Right ventricle myocardium inferior (tissue), 1 donor: ENCODE measurements around the gene NOP14. TPM values are rescaled to one million over a fixed set of nuclear protein-coding genes. Genes with fewer than 3 reads are reported as not detected.
"Not testable (repeated sequence)": the region's sequence is repeated elsewhere in the genome, so short reads cannot be mapped to it uniquely, and the experiment has no call there.

Experiments
- ATAC-seq: fragments of 200-7000 bp; cut with Tn5 transposase; one replicate; pipeline ENCODE4 v1.9.1; 2020; ENCODE audit warnings: mild to moderate bottlenecking, moderate library complexity
- DNase-seq: peaks from one replicate; pipeline ENCODE4 v3.0.0; 2021; ENCODE audit errors: missing footprints
- intact Hi-C: fragments of 100-400 bp; cut with DNase I; formaldehyde crosslinking; loops from one replicate; pipeline ENCODE4 v1.11.0; 2022
- total RNA-seq: library from RNA; stranded (reverse); fragmentation: NEBNext Ultra II Directional; extraction: Animal tissue kit (Norgen Biotek cat#: 25700); gene quantifications from one replicate; pipeline ENCODE4 v1.2.1, GENCODE V29; 2021
- donor health status: DM: no; HTN: yes; CAD: no; lungs with severe emphysema.

The NOP14 gene
- total RNA-seq, 1 donor from 2014 or later = 18.3 TPM

- ATAC-seq (no peak), DNase-seq (no peak)
- intact Hi-C loops = no loop called here
Measured at GRCh38 chr4:2924765-2925301, 38.4 kb downstream of the NOP14 start.

GRCh38 chr4:2924286-2924685 is 38.9 kb downstream of the NOP14 start:
- ATAC-seq = no peak
- no peak for DNase-seq
- intact Hi-C loops = no loop called here

GRCh38 chr4:2923668-2924173 is 39.5 kb downstream of the NOP14 start:
- intact Hi-C loops = no loop called here
- ATAC-seq (peak; percentile 20), DNase-seq (no peak)

GRCh38 chr4:2923141-2923551 is 40.1 kb downstream of the NOP14 start:
- ATAC-seq (no peak), DNase-seq (no peak)
- intact Hi-C loops = no loop called here

GRCh38 chr4:2922453-2923101 is 40.6 kb downstream of the NOP14 start:
- ATAC-seq, DNase-seq, intact Hi-C loops: not testable (repeated sequence)

- ATAC-seq, intact Hi-C loops: not testable (repeated sequence)
Measured at GRCh38 chr4:2918714-2919113, 44.5 kb downstream of the NOP14 start.

GRCh38 chr4:2918300-2918699 is 44.9 kb downstream of the NOP14 start:
- DNase-seq, intact Hi-C loops, ATAC-seq: not testable (repeated sequence)

More at GRCh38 chr4:2918714-2919113, 44.5 kb downstream of the NOP14 start:
- DNase-seq = not testable (repeated sequence)

- ATAC-seq, intact Hi-C loops, DNase-seq: not testable (repeated sequence)
Measured at GRCh38 chr4:2916696-2917095, 46.5 kb downstream of the NOP14 start.

GRCh38 chr4:2915789-2916188 is 47.4 kb downstream of the NOP14 start:
- ATAC-seq = no peak
- intact Hi-C loops = no loop called here

GRCh38 chr4:2914256-2915126 is 48.7 kb downstream of the NOP14 start:
- DNase-seq (no peak), ATAC-seq (no peak)
- intact Hi-C loops = no loop called here

More at GRCh38 chr4:2915789-2916188, 47.4 kb downstream of the NOP14 start:
- DNase-seq = no peak

GRCh38 chr4:2913168-2913567 is 50.0 kb downstream of the NOP14 start:
- intact Hi-C loops = no loop called here
- ATAC-seq = peak; percentile 62
- DNase-seq = no peak

GRCh38 chr4:2911868-2912267 is 51.3 kb downstream of the NOP14 start:
- intact Hi-C loops = no loop called here

GRCh38 chr4:2910409-2910808 is 52.8 kb downstream of the NOP14 start:
- intact Hi-C loops = no loop called here
- ATAC-seq (no peak), DNase-seq (no peak)

More at GRCh38 chr4:2911868-2912267, 51.3 kb downstream of the NOP14 start:
- ATAC-seq = no peak
- DNase-seq = no peak

GRCh38 chr4:2909583-2909982 is 53.6 kb downstream of the NOP14 start:
- ATAC-seq (no peak), DNase-seq (no peak)
- intact Hi-C loops = no loop called here

- intact Hi-C loops = no loop called here
- DNase-seq = no peak
- ATAC-seq = no peak
Measured at GRCh38 chr4:2908686-2909085, 54.5 kb downstream of the NOP14 start.

GRCh38 chr4:2907706-2908293 is 55.4 kb downstream of the NOP14 start:
- DNase-seq (no peak), ATAC-seq (no peak)
- intact Hi-C loops = no loop called here

GRCh38 chr4:2907226-2907625 is 56.0 kb downstream of the NOP14 start:
- ATAC-seq (no peak), DNase-seq (no peak)
- intact Hi-C loops = no loop called here

GRCh38 chr4:2906218-2906617 is 57.0 kb downstream of the NOP14 start:
- ATAC-seq (no peak), DNase-seq (no peak)
- intact Hi-C loops = no loop called here

- no peak for ATAC-seq
- intact Hi-C loops = no loop called here
- DNase-seq = no peak
Measured at GRCh38 chr4:2905544-2905943, 57.7 kb downstream of the NOP14 start.
